ENCODE data around the gene PPP2R3A.
"Not testable (repeated sequence)": the region's sequence is repeated elsewhere in the genome, so short reads cannot be mapped to it uniquely, and the experiment has no call there.

The PPP2R3A gene

DNA sequence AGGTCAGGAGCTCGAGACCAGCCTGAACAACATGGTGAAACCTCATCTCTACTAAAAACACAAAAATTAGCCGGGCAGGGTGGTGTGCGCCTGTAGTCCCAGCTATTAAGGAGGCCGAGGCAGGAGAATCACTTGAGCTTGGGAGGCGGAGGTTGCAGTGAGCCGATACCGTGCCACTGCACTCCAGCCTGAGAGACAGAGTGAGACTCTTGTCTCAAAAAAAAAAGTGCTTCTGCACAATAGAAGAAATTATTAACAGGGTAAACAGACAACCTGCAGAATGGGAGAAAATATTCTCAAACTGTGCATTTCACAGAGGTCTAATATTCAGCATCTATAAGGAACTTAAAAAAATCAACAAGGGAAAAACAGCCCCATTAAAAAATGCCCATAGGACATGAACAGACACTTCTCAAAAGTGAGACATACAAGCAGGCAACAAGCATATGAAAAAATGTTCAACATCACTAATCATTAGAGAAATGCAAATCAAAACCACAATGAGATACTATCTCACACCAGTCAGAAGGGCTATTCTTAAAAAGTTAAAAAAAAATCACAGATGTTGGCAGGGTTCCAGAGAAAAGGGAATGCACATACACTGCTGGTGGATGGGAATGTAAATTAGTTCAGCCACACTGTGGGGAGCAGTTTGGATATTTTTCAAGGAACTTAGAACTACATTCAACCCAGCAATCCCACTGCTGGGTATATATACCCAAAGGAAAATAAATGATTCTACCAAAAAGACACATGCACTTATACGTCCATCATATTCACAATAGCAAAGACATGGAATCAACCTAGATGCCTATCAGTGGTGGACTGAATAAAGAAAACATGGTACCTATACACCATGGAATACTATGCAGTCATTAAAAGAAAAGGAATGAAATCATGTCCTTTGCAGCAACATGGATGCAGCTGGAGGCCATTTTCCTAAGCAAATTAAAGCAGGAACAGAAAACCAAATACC is 155.1 kb downstream of the PPP2R3A start:
- H3K4me3 ChIP-seq (ENCODE audit: low read length) = no peak overlapping the region
- TF ChIP-seq, protein P1, sequence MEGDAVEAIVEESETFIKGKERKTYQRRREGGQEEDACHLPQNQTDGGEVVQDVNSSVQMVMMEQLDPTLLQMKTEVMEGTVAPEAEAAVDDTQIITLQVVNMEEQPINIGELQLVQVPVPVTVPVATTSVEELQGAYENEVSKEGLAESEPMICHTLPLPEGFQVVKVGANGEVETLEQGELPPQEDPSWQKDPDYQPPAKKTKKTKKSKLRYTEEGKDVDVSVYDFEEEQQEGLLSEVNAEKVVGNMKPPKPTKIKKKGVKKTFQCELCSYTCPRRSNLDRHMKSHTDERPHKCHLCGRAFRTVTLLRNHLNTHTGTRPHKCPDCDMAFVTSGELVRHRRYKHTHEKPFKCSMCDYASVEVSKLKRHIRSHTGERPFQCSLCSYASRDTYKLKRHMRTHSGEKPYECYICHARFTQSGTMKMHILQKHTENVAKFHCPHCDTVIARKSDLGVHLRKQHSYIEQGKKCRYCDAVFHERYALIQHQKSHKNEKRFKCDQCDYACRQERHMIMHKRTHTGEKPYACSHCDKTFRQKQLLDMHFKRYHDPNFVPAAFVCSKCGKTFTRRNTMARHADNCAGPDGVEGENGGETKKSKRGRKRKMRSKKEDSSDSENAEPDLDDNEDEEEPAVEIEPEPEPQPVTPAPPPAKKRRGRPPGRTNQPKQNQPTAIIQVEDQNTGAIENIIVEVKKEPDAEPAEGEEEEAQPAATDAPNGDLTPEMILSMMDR (conservative IDR thresholded peaks at IDR 0.05; ENCODE audit: low read depth, low read length) = no peak
- DNase-seq (ENCODE audit: low read depth) = peak; percentile 33

DNA sequence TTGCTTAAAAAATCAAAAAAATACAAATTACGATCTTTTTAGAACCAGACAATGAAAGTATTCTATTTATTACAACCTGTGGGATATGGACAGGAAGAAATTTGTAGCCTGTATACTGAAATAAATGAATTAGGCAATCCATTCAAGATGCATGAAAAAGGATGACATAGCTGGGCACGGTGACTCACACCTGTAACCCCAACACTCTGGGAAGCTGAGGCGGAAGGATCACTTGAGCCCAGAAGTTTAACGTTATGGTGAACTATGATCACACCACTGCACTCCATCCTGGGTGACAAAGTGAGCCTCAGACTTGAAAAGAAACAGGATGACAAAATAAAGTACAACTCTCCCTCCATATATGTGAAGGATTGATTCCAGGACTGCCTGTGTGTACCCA is 156.5 kb downstream of the PPP2R3A start:
- TF ChIP-seq, protein P1 (conservative IDR thresholded peaks at IDR 0.05; ENCODE audit: low read depth, low read length) = no peak
- H3K4me3 ChIP-seq (ENCODE audit: low read length) = no peak overlapping the region
- no peak for DNase-seq (ENCODE audit: low read depth)

DNA sequence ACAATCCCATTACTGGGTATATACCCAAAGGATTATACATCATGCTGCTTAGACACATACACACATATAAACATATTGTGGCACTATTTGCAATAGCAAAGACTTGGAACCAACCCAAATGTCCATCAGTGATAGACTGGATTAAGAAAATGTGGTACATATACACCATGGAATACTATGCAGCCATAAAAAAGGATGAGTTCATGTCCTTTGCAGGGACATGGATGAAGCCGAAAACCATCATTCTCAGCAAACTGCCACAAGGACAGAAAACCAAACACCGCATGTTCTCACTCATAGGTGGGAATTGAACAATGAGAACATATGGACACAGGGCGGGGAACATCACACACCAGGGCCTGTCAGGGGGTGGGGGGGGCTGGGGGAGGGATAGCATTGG is 166.1 kb downstream of the PPP2R3A start:
- not testable (repeated sequence) for DNase-seq (ENCODE audit: low read depth); H3K4me3 ChIP-seq (ENCODE audit: low read length)

DNA sequence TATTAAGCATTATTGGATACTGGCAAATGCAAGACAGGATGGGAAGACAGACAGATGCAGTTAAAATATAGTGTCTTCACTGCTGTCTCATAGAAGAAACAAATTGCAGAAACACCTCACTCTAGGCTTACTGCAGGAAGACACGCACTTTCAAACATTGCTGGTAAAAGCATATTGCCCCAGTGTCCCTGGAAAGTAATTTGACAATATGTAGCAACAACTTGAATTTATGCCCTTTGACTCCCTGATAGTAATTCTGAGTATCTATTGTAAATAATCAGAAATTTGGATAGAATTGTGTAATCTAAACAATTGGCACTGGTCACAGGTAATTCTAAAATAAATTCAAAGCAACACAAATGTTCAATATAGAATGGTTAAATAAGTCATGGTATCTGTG is 168.6 kb downstream of the PPP2R3A start:
- TF ChIP-seq, protein P1 (conservative IDR thresholded peaks at IDR 0.05; ENCODE audit: low read depth, low read length) = no peak
- H3K4me3 ChIP-seq (ENCODE audit: low read length) = no peak overlapping the region
- DNase-seq (ENCODE audit: low read depth) = no peak

DNA sequence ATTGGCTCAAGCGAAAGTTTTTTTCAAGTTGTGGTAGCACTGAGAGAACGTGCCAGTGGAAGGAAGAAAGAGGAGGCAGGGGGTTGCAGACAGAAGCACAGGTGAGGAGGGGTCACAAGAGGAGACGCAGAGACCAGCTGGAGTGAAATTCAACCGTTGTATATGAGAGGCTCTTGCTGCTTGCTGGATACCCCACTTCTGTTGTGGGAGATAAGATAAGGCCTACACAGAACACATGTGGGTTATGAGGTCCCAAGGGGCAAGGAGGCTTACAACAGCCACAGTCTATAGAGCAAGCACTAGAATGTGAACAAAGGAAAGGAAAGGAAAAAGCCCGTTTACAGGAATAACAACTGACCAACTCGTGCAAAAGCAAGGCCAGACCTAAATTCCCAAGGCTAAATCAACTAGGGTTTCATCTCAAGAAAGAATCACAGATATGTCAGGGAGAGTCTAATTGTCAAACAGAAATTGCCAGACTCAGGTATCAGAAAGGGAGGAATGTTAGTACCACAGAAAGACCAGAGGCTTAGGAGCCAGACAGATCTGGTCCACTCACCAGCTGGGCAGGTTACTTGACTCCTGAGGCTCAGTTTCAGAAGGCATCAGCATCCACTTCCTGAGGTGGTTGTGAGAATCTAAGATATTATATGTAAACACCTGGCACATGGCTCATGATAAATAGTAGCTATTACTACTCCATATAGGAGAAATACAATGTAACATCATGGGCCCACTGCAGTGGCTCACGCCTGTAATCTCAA is 169.7 kb downstream of the PPP2R3A start:
- DNase-seq (ENCODE audit: low read depth) = no peak
- no peak overlapping the region for H3K4me3 ChIP-seq (ENCODE audit: low read length)
- TF ChIP-seq, protein P1 (conservative IDR thresholded peaks at IDR 0.05; ENCODE audit: low read depth, low read length) = no peak

DNA sequence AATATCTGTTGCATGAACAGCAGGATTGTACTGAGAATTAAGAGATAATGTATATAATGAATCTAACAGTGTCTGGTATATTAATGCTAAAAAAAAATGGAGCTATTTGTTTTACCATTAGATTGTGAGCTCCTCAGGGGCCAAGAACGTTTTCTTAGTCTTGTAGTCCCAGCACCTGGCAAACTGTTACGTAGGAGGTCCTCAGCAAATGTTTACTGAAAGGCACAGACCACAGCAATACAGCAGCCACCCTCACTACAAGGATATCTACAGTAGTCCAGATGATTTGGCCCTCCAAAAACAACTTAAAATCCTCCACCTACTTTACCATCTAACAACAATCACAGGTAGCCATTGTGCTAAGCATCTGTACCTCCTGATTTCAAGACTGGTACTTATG is 170.9 kb downstream of the PPP2R3A start:
- no peak for DNase-seq (ENCODE audit: low read depth)
- no peak overlapping the region for H3K4me3 ChIP-seq (ENCODE audit: low read length)
- TF ChIP-seq, protein P1 (conservative IDR thresholded peaks at IDR 0.05; ENCODE audit: low read depth, low read length) = no peak

DNA sequence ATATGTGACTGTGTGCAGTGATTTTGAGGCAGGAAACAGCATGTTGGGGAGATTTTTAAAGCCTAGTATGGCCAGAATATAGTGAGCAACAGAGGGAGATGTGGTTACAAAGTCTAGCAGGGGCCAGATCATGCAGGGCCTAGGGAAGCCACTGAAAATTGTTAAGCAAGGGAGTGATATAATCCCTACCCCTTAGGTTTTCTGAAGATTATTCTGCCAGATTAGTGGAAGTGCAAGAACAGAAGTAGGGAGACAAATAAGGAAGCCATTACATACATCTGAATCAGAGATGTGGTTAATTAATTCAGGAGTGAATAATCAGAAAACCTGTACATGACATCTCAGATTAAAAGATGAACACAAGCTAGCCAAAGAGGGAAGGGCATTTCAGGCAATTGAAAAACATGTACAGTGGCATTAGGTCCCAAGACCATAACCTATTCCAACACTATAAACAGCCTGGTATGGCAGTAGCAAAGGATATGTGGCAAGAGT is 175.8 kb downstream of the PPP2R3A start:
- DNase-seq (ENCODE audit: low read depth) = no peak

More for the DNA sequence above, 175.8 kb downstream of the PPP2R3A start:
- TF ChIP-seq, protein P1 (conservative IDR thresholded peaks at IDR 0.05; ENCODE audit: low read depth, low read length) = no peak
- H3K4me3 ChIP-seq (ENCODE audit: low read length) = no peak overlapping the region

Measured in retinal pigment epithelial cell (primary cell).